ENCODE measurements around the gene NPRL2. TPM values are rescaled to one million over a fixed set of nuclear protein-coding genes. Genes with fewer than 3 reads are reported as not detected.
A peak's percentile ranks its signal among the peaks of the same experiment; 100 is the strongest.

NPRL2 gene
- total and polyA plus RNA-seq, 9 of the 15 experiments (the other 6 are each of a cell fraction or from before 2014, with no cell fraction given): 17.4 to 40.4 (median 24.4) TPM

GRCh38 chr3:50352781-50353180 lies 2.2 kb upstream of the NPRL2 start:
- ChIA-PET CTCF (ENCODE audit: low intra/inter-chr PET ratio) (interaction anchor here (0.6 kb wide), 1 partner anchor 161 kb away, joined by 3 read pairs; no protein-coding TSS in a partner anchor), POLR2A (interaction anchor here (0.6 to 1.0 kb wide), 4 partner anchors 15 to 1920 kb away, joined by 3 to 4 read pairs (median 3); no protein-coding TSS in a partner anchor)
- peak; percentile 69 for FAIRE-seq
- Histone ChIP-seq H2AFZ (ENCODE audit: low read depth, low read length) (no peak overlapping the region), H4K20me1 (replicated peaks; ENCODE audit: control insufficient read depth, insufficient read depth, low read length) (peaks cover 24% of the 10 kb centered on the region; the same call in 1 of the 2 replicates), H3K4me1 (replicated peaks in 1 of 2; ENCODE audit: control insufficient read depth in 2 of 2, insufficient read depth in 2 of 2, low read length in 2 of 2) (peaks cover 30 to 46% of the 10 kb centered on the region in 2 experiments; a peak in 4 of 5 replicates), H3K4me3 (no peak overlapping the region), H3K9ac (ENCODE audit: insufficient read depth in 1 of 2, low read depth in 2 of 2, low read length in 2 of 2) (no peak overlapping the region), H3K36me3 (ENCODE audit: control insufficient read depth, insufficient read depth, low read length) (peaks cover 56% of the 10 kb centered on the region; the same call in 2 of the 3 replicates), H3K27me3 (ENCODE audit: control insufficient read depth in 2 of 2, insufficient read depth in 2 of 2, low read length in 2 of 2) (no peaks in the 10 kb centered on the region), H3K4me2 (ENCODE audit: insufficient read depth, low read length) (no peak overlapping the region), H3K9me1 (ENCODE audit: control insufficient read depth, insufficient read depth, low read length) (peaks cover 6% of the 10 kb centered on the region), H3K27ac (ENCODE audit: extremely low read depth, low read depth, low read length) (no peak overlapping the region), H3K9me3 (replicated peaks; ENCODE audit: control insufficient read depth, insufficient read depth, low read depth, low read length) (no peaks in the 10 kb centered on the region), H3K79me2 (ENCODE audit: control insufficient read depth, insufficient read depth, low read length) (peaks cover 51% of the 10 kb centered on the region)
- ATAC-seq: no peak
- in situ Hi-C loops (cut with MboI): no loop called here
- DNase-seq (ENCODE audit: extremely low read depth in 1 of 4, low spot score in 3 of 4): no peak
- TF ChIP-seq HOMEZ (CRISPR knock-in tag; IDR thresholded peaks at IDR 0.05): no peak
- peak in 2 of 3 experiments; percentile 33 to 36; a peak in 3 of 6 replicates for TF ChIP-seq CTCF (IDR thresholded peaks at IDR 0.05 in 2 of 3, conservative IDR thresholded peaks at IDR 0.05 in 1 of 3; ENCODE audit: insufficient read depth in 2 of 3, low read depth in 1 of 3, low read length in 3 of 3)
- TF ChIP-seq RBM15 (IDR thresholded peaks at IDR 0.05; ENCODE audit: insufficient read depth, low read length): no peak
- peak; percentile 7 for TF ChIP-seq CTCFL (IDR thresholded peaks at IDR 0.05; ENCODE audit: borderline replicate concordance, insufficient read depth, low read depth, low read length, poor library complexity, severe bottlenecking)
- no peak for TF ChIP-seq FOXP1 (CRISPR knock-in tag; IDR thresholded peaks at IDR 0.05)
- TF ChIP-seq HSF4 (CRISPR knock-in tag; IDR thresholded peaks at IDR 0.05; ENCODE audit: borderline replicate concordance): no peak
- no peak for TF ChIP-seq GTF3C2 (IDR thresholded peaks at IDR 0.05; ENCODE audit: borderline replicate concordance, extremely low read depth, insufficient read length)
- no peak for TF ChIP-seq U2AF2 (optimal IDR thresholded peaks at IDR 0.05; ENCODE audit: low read depth, low read length)
- intact Hi-C loops (cut with micrococcal nuclease): no loop called here
- WGBS (ENCODE audit: insufficient coverage, low coverage, missing lambda C conversion rate): 45% methylated on average over 2 of the region's 2 CpGs
- no TSS peak for BruUV-seq (replicated peaks)

Measured in K562 (cell line).